ENCODE measurements around the gene MFSD6L. TPM values are rescaled to one million over a fixed set of nuclear protein-coding genes. Genes with fewer than 3 reads are reported as not detected.

MFSD6L gene
- total RNA-seq, 2 experiments from 2014 or later, result 0.22 TPM; not detected in 1

DNA sequence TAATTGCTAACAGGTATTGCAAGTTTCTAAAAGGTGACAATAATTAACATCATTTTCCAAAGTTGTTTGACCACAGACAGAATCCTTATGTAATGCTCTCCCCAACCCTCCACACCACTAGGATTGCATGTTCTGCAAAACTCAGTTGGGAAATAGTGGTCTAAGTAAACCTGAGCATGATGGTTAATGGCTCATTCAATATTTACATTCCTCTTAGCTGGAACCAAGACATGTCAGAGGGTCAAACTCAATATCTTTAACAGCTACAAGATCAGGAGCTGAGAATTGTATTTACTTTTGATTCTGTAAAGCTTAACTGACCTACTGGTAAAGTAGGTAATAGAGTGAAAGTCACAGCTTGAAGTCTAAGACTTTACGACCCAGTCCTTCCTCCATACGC is 10.2 kb downstream of the MFSD6L start:
- Mint-ChIP-seq H3K4me3 (no peak overlapping the region), H3K4me1 (ENCODE audit: low read depth) (no peaks in the 10 kb centered on the region), H3K9me3 (no peaks in the 10 kb centered on the region), H3K27me3 (no peaks in the 10 kb centered on the region), H3K27ac (no peak overlapping the region), H3K36me3 (ENCODE audit: low read depth) (no peaks in the 10 kb centered on the region)
- Histone ChIP-seq H3K36me3 (ENCODE audit: insufficient read depth, low read length) (no peaks in the 10 kb centered on the region), H3K4me3 (ENCODE audit: low read length) (no peak overlapping the region), H3K27me3 (ENCODE audit: control insufficient read depth in 1 of 2, insufficient read depth in 2 of 2, low read length in 2 of 2) (no peaks in the 10 kb centered on the region), H3K9me3 (ENCODE audit: control insufficient read depth in 1 of 2, insufficient read depth in 1 of 2, low read length in 2 of 2) (no peaks in the 10 kb centered on the region), H3K27ac (ENCODE audit: low read depth in 1 of 2, low read length in 2 of 2) (no peak overlapping the region), H3K4me1 (ENCODE audit: insufficient read depth, low read length) (peaks cover 6% of the 10 kb centered on the region)
- CTCF ChIA-PET, result no interaction called here
- DNase-seq (no peak), ATAC-seq (ENCODE audit: poor library complexity) (no peak)
- intact Hi-C loops (cut with DNase I, micrococcal nuclease), result loop anchor here (5.0 to 10.0 kb wide), 4 partner anchors 206 to 732 kb away; no protein-coding TSS in a partner anchor
- TF ChIP-seq, protein P1, sequence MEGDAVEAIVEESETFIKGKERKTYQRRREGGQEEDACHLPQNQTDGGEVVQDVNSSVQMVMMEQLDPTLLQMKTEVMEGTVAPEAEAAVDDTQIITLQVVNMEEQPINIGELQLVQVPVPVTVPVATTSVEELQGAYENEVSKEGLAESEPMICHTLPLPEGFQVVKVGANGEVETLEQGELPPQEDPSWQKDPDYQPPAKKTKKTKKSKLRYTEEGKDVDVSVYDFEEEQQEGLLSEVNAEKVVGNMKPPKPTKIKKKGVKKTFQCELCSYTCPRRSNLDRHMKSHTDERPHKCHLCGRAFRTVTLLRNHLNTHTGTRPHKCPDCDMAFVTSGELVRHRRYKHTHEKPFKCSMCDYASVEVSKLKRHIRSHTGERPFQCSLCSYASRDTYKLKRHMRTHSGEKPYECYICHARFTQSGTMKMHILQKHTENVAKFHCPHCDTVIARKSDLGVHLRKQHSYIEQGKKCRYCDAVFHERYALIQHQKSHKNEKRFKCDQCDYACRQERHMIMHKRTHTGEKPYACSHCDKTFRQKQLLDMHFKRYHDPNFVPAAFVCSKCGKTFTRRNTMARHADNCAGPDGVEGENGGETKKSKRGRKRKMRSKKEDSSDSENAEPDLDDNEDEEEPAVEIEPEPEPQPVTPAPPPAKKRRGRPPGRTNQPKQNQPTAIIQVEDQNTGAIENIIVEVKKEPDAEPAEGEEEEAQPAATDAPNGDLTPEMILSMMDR (IDR thresholded peaks at IDR 0.05), result no peak
- POLR2A ChIA-PET, result no interaction called here

- H3K4me3 ChIP-seq (ENCODE audit: low read length), result no peak overlapping the region
- peaks cover 6% of the 10 kb centered on the region for H3K4me1 ChIP-seq (ENCODE audit: insufficient read depth, low read length)
- CTCF ChIA-PET, result interaction anchor here (0.6 to 1.8 kb wide), 11 partner anchors 9 to 726 kb away, joined by 3 to 7 read pairs (median 3); no protein-coding TSS in a partner anchor
- intact Hi-C loops (cut with DNase I, micrococcal nuclease), result loop anchor here (2.0 to 10.0 kb wide), 5 partner anchors 209 to 728 kb away; no protein-coding TSS in a partner anchor
- TF ChIP-seq, protein P1 (IDR thresholded peaks at IDR 0.05), result peak; percentile 73
- peaks cover 0 to 3% of the 10 kb centered on the region in 2 experiments for H3K9me3 ChIP-seq (ENCODE audit: control insufficient read depth in 1 of 2, insufficient read depth in 1 of 2, low read length in 2 of 2)
- no peak overlapping the region for H3K4me3 Mint-ChIP-seq
- no peaks in the 10 kb centered on the region for H3K4me1 Mint-ChIP-seq (ENCODE audit: low read depth)
- DNase-seq (peak; percentile 35 to 73 (median 55)), ATAC-seq (ENCODE audit: poor library complexity) (peak; percentile 44)
- H3K27me3 Mint-ChIP-seq, result no peaks in the 10 kb centered on the region
- POLR2A ChIA-PET, result no interaction called here
- H3K36me3 ChIP-seq (ENCODE audit: insufficient read depth, low read length), result no peaks in the 10 kb centered on the region
- no peaks in the 10 kb centered on the region for H3K27me3 ChIP-seq (ENCODE audit: control insufficient read depth in 1 of 2, insufficient read depth in 2 of 2, low read length in 2 of 2)
- no peak overlapping the region for H3K27ac Mint-ChIP-seq
- no peak overlapping the region for H3K27ac ChIP-seq (ENCODE audit: low read depth in 1 of 2, low read length in 2 of 2)
- H3K9me3 Mint-ChIP-seq, result no peaks in the 10 kb centered on the region
- H3K36me3 Mint-ChIP-seq (ENCODE audit: low read depth), result no peaks in the 10 kb centered on the region
Observed at GRCh38 chr17:8785547-8786413, 13.4 kb downstream of the MFSD6L start.

GRCh38 chr17:8782176-8782575 is 17.0 kb downstream of the MFSD6L start:
- TF ChIP-seq, protein P1 (IDR thresholded peaks at IDR 0.05), result no peak
- Histone ChIP-seq H3K27me3 (ENCODE audit: control insufficient read depth in 1 of 2, insufficient read depth in 2 of 2, low read length in 2 of 2) (no peaks in the 10 kb centered on the region), H3K27ac (ENCODE audit: low read depth in 1 of 2, low read length in 2 of 2) (no peak overlapping the region), H3K9me3 (ENCODE audit: control insufficient read depth in 1 of 2, insufficient read depth in 1 of 2, low read length in 2 of 2) (peaks cover 0 to 3% of the 10 kb centered on the region in 2 experiments), H3K4me1 (ENCODE audit: insufficient read depth, low read length) (peaks cover 6% of the 10 kb centered on the region), H3K36me3 (ENCODE audit: insufficient read depth, low read length) (no peaks in the 10 kb centered on the region), H3K4me3 (ENCODE audit: low read length) (no peak overlapping the region)
- CTCF ChIA-PET, result interaction anchor here (1.3 kb wide), 1 partner anchor 10 kb away, joined by 4 read pairs; no protein-coding TSS in a partner anchor
- Mint-ChIP-seq H3K9me3 (no peaks in the 10 kb centered on the region), H3K4me3 (no peak overlapping the region), H3K27me3 (peaks cover 2% of the 10 kb centered on the region), H3K36me3 (ENCODE audit: low read depth) (no peaks in the 10 kb centered on the region), H3K27ac (no peak overlapping the region), H3K4me1 (ENCODE audit: low read depth) (no peaks in the 10 kb centered on the region)
- DNase-seq (no peak), ATAC-seq (ENCODE audit: poor library complexity) (no peak)
- POLR2A ChIA-PET, result no interaction called here
- intact Hi-C loops (cut with DNase I, micrococcal nuclease), result loop anchor here in 1 of 2 experiments (10.0 kb wide), 2 partner anchors 213 to 717 kb away; no protein-coding TSS in a partner anchor
